GM12801 (cell line): Measurements from ENCODE around the gene PCDHGA1.

Experiments used
- TF ChIP-seq, protein P1 (sequence below): IDR thresholded peaks from one replicate; pipeline ENCODE4 v1.5.1; 2011; ENCODE audit warnings: control low read depth; ENCODE audit not compliant: insufficient read length; ENCODE audit errors: extremely low read depth

Gene PCDHGA1

DNA sequence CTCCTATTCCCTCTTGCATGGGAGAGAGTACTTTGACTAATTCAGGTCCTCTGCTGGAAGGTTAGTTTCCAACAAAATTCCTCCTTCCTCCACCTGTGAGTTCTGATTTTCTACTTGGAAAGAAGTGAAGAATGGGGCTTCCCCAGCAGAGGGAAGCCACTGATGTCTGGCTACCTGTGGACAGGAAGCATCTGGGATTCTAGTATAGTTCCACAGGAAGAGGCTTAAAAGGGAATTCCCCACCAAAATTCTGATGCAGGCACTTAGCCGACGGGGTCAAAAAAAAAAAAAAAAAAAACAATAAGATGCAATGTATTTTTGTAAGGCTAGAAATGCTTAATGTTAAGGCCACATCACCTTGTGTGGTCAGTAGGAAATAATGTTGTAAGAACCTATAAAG lies 192.0 kb downstream of the PCDHGA1 start:
- TF ChIP-seq, protein P1, sequence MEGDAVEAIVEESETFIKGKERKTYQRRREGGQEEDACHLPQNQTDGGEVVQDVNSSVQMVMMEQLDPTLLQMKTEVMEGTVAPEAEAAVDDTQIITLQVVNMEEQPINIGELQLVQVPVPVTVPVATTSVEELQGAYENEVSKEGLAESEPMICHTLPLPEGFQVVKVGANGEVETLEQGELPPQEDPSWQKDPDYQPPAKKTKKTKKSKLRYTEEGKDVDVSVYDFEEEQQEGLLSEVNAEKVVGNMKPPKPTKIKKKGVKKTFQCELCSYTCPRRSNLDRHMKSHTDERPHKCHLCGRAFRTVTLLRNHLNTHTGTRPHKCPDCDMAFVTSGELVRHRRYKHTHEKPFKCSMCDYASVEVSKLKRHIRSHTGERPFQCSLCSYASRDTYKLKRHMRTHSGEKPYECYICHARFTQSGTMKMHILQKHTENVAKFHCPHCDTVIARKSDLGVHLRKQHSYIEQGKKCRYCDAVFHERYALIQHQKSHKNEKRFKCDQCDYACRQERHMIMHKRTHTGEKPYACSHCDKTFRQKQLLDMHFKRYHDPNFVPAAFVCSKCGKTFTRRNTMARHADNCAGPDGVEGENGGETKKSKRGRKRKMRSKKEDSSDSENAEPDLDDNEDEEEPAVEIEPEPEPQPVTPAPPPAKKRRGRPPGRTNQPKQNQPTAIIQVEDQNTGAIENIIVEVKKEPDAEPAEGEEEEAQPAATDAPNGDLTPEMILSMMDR, result no peak

DNA sequence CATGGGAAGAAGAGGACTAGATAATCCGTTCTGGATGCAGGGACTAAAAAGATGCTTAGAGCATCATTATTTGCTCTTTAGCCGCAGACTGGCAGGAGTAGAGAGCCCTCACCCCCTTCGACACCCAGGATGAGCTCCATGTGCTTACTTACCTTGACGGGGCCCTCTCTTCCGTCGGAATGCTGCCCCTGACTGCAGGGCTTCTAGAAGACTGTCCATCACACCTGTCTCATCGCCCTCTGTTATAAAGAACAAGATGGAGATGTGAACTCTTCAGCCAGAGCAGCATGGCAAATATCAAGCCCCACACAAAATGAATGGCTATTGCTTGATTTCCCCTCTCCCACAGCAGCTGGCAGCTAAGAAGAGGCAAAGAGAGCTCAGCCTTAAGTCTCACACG lies 193.7 kb downstream of the PCDHGA1 start:
- TF ChIP-seq, protein P1, result no peak

DNA sequence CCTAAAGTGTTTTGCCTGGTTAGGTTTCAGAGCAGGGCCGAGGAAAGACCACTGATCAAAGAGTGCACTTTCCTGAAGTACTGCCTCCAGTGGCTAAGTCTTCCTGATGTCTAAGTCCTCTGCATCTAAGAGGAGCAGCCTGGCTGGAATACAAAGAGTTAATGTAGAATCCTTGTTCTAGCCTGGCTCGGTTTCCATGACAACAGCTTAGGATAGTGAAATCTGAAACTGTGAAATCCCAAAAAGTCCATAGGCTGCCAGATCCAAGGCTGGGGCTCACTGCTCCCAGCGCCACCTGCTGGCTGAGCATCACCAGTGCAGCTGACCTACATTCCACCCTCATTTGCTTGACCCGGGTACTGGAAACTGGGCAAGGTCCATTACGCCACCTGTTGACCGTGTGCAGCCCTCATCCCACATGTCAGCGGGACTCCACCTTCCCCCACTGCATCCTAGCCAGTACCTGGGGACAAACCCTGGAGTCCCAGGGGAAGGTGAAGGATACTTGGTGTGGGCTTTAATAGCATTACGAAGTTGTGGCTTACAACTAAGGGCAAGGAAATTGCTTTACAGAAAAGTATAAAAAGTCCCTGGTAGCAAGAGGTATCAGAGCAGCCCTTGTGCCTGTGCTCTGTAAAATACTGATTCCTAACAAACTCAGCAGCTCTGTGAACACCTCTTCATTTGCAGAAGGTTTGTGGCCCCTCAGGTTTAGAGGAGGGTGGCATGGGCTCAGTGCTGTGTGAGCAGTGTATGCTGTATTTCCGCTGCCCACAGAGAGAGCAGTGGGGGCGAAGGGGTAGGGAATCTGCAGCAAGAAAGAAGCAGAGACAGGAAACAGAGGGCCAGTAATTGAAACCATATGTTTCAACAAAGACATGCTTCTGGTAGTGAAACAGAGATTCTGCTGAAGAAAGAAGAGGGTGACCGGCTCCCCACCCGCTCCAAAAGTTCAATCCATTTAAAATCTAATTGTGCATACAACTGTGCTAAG lies 194.6 kb downstream of the PCDHGA1 start:
- TF ChIP-seq, protein P1, result no peak

DNA sequence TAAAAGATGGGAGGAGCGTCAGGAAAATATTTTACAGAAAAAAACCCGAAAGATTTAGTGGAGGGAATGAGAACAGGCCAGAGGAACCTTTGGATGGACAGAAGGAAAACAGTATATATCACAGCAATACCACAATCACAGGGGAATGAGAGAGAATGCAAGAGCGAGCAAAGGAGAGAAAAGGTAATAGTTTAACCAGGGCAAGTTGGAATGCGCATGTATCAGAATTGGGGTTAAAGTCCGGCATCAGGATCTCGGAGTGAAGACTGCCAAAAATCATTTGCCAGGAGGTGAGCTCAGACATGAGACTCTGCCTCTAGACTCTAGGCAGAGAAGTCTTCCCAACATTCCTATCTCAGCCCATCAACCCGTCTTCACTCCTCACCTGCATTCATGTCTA lies 195.3 kb downstream of the PCDHGA1 start:
- TF ChIP-seq, protein P1, result no peak

DNA sequence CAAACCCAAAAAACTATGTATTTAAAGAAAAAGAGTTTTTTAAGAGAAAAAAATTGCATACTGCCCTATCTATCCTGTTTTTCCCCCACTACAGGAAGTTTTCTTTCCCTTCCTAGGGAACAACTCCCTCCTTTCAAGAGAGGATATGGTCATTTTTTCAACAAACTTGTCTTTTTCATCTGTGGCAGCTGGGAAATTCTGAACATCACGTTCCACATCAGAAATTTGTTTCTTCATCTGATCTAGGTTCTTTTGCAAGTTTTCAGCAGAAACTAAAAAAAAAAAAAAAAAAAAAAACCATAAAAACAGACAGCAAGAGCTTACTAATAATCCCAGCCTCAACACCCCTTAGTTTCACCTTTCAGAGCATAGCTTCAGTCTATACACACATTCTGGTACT lies 197.1 kb downstream of the PCDHGA1 start:
- TF ChIP-seq, protein P1, result no peak

DNA sequence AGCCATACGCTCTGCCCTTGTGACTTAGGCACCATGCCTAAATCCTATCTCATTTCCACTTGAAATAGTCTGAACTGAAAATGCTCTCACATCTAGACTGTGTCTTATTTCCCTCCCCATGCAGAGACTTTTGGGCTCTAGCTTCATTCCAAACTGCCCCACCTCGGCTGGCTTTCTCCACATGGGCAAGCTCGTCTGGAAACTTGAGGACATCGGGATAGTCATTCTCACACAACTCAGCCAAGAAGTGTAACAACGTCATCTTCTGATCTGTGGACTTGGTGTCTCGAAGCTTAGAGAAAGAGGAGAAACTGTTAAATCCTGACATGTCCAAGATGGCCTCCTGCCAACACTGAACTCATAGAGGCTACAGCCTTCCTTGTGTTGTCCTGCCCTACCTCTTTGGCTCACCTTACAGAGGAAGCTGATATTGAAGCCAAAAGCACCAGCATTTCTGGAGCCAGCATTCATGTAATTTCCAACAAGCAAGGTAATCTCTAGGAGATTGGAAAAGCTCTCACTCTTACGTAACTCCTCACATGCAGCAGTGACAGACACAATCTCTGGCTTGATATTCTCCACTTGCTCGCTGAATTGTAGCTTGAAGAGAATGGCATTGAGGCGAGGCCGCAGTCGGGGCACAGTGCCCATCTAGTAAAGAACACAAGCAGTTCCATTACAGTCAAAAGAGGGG lies 198.1 kb downstream of the PCDHGA1 start:
- TF ChIP-seq, protein P1, result no peak

DNA sequence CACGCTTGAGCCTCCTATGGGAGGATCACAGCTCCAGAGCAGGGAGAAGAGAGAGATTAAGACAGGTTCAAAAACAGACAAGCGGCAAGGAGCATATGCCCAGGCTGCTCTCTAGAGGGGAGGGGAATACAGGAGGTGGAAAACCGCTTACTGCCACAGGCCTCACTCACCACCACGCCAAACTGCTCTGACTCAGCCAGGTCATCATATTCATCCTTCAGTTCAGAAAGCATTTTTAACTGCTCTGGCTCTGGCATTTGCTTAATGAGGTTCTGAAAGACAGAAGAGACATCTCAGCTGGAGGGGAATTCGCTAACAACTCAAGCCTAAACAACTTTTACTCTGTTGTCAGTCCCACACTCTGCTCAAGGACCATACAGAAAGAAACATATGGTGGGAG lies 198.7 kb downstream of the PCDHGA1 start:
- TF ChIP-seq, protein P1, result no peak
